Measurements from ENCODE around the gene CACNA1F.

DNA sequence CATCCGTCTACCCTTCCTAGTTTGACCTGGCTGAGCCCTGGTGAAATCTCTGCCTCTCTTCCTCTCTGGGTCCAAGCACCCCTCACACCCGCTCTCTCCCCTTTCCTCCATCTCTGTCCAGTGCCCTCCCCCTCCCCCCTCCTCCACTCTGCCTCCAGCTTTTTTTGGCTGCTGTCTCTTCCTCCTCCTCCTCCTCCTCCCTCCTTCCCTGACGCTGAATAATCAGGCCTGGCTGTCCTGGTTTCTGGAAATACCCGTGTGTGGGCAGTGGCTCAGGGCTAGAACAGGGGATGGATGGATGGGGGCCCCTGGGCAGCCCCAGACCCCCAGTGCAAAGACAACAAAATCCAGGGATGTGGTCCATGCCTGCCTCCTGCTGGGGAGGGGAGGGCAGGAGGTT lies 28.4 kb downstream of the CACNA1F start:
- TF ChIP-seq EZH2 (IDR thresholded peaks at IDR 0.05; ENCODE audit: insufficient read depth, poor library complexity, severe bottlenecking) = no peak
- TF ChIP-seq EZH2phosphoT487 (IDR thresholded peaks at IDR 0.05; ENCODE audit: insufficient read depth, low read depth) = no peak

Data from GM23248 (cell line).